GM23338 (cell line): Measurements from ENCODE around the gene DYNLRB1. TPM values are rescaled to one million over a fixed set of nuclear protein-coding genes. Genes with fewer than 3 reads are reported as not detected.

Source experiments
- ATAC-seq: fragments of 200-7000 bp; cut with Tn5 transposase; 3 replicates; pipeline ENCODE4 v1.9.1; 2020
- DNase-seq: peaks from one replicate; pipeline ENCODE4 v3.0.0-alpha.2; 2015; ENCODE audit warnings: low spot score
- H2AFZ ChIP-seq: fragments of 200-600 bp; sonication (generic); 2 replicates; pipeline ENCODE4 v1.8.0; 2016; ENCODE audit warnings: antibody characterized with exemption, mild to moderate bottlenecking, moderate library complexity
- H3F3A ChIP-seq: fragments of 200-600 bp; sonication (generic); replicated peaks from 2 replicates; pipeline ENCODE4 v1.8.0; 2017; ENCODE audit warnings: antibody characterized with exemption, mixed run types, low read depth
- H3K27ac ChIP-seq: fragments of 200-600 bp; sonication (generic); 2 replicates; pipeline ENCODE4 v1.6.1; 2016; ENCODE audit warnings: low read depth
- H3K27me3 ChIP-seq: fragments of 200-600 bp; sonication (generic); 2 replicates; pipeline ENCODE4 v1.8.0; 2016; ENCODE audit warnings: mild to moderate bottlenecking, mixed run types, moderate library complexity; ENCODE audit not compliant: insufficient read depth
- H3K36me3 ChIP-seq: fragments of 200-600 bp; sonication (generic); 2 replicates; pipeline ENCODE4 v1.8.0; 2016; ENCODE audit warnings: mild to moderate bottlenecking; ENCODE audit not compliant: insufficient read depth
- H3K4me1 ChIP-seq: fragments of 200-600 bp; sonication (generic); 2 replicates; pipeline ENCODE4 v1.8.0; 2016; ENCODE audit warnings: mild to moderate bottlenecking, moderate library complexity; ENCODE audit not compliant: insufficient read depth
- H3K4me2 ChIP-seq: fragments of 200-600 bp; sonication (generic); 2 replicates; pipeline ENCODE4 v1.7.1; 2017; ENCODE audit warnings: mixed run types
- H3K4me3 ChIP-seq: fragments of 200-600 bp; sonication (generic); 2 replicates; pipeline ENCODE4 v1.6.1; 2016; ENCODE audit warnings: mixed run types
- H3K79me2 ChIP-seq: fragments of 200-600 bp; sonication (generic); replicated peaks from 2 replicates; pipeline ENCODE4 v1.8.0; 2017; ENCODE audit warnings: mild to moderate bottlenecking; ENCODE audit not compliant: insufficient read depth
- H3K9me2 ChIP-seq: fragments of 200-600 bp; sonication (generic); 2 replicates; pipeline ENCODE4 v1.8.0; 2017; ENCODE audit not compliant: insufficient read depth
- H4K20me1 ChIP-seq: fragments of 200-600 bp; sonication (generic); replicated peaks from 2 replicates; pipeline ENCODE4 v1.8.0; 2017; ENCODE audit warnings: mild to moderate bottlenecking; ENCODE audit not compliant: insufficient read depth
- H3K27ac Mint-ChIP-seq: 2 replicates; pipeline ENCODE4 v1.8.0; 2020; ENCODE audit warnings: inconsistent platforms, mild to moderate bottlenecking, moderate library complexity, mixed read lengths
- H3K27me3 Mint-ChIP-seq: 3 replicates; pipeline ENCODE4 v1.8.0; 2022; ENCODE audit warnings: low read depth, mild to moderate bottlenecking, moderate library complexity, mixed read lengths, inconsistent platforms; ENCODE audit not compliant: insufficient read depth, poor library complexity
- H3K36me3 Mint-ChIP-seq: 3 replicates; pipeline ENCODE4 v1.8.0; 2021; ENCODE audit warnings: low read depth, mild to moderate bottlenecking, inconsistent platforms, moderate library complexity, mixed read lengths
- H3K4me1 Mint-ChIP-seq: 3 replicates; pipeline ENCODE4 v1.8.0; 2020; ENCODE audit warnings: mild to moderate bottlenecking, inconsistent platforms, mixed read lengths
- H3K4me3 Mint-ChIP-seq: 3 replicates; pipeline ENCODE4 v1.8.0; 2021; ENCODE audit warnings: moderate library complexity, mild to moderate bottlenecking, inconsistent platforms, mixed read lengths
- H3K9me3 Mint-ChIP-seq: 3 replicates; pipeline ENCODE4 v1.8.0; 2020; ENCODE audit warnings: moderate library complexity, mild to moderate bottlenecking, inconsistent platforms, mixed read lengths
- CTCF ChIP-seq, 2 experiments: fragments of 200-600 bp in 1 of 2; sonication (generic) in 1 of 2; conservative IDR thresholded peaks; 2 replicates each; pipeline versions ENCODE4 v1.5.1 to v1.6.1; 2016 to 2017; ENCODE audit warnings: antibody characterized with exemption in 2 of 2, low read depth in 2 of 2, mild to moderate bottlenecking in 2 of 2, moderate library complexity in 1 of 2
- JUNB ChIP-seq: IDR thresholded peaks from one replicate; pipeline ENCODE4 v1.6.1; 2016; ENCODE audit warnings: antibody characterized with exemption; ENCODE audit not compliant: unreplicated experiment
- ZNF331 ChIP-seq: fragments of 250-450 bp; sonication (Bioruptor Pico); IDR thresholded peaks from 2 replicates; pipeline ENCODE4 v1.5.0; 2020; ENCODE audit warnings: low read depth, mild to moderate bottlenecking, moderate library complexity
- polyA plus RNA-seq: library from polyadenylated mRNA; unstranded; fragments of >200 nt; fragmentation: Nextera tagmentation; extraction: Ambion mirVana; gene quantifications from 2 replicates; pipeline ENCODE4 v1.2.1, GENCODE V29; 2016
- total RNA-seq: library from RNA; depleted of rRNA; stranded (reverse); fragments of >200 nt; shearing (Covaris generic); gene quantifications from 2 replicates; pipeline ENCODE4 v1.2.3, GENCODE V29; 2014
- TF ChIP-seq, protein P1 (sequence below): fragments of 250-450 bp; sonication (Bioruptor Pico); IDR thresholded peaks from 2 replicates; pipeline ENCODE4 v1.5.0; 2020; ENCODE audit warnings: mild to moderate bottlenecking, moderate library complexity

DYNLRB1 gene
- total and polyA plus RNA-seq, 2 experiments from 2014 or later, result 107 to 376 TPM

DNA sequence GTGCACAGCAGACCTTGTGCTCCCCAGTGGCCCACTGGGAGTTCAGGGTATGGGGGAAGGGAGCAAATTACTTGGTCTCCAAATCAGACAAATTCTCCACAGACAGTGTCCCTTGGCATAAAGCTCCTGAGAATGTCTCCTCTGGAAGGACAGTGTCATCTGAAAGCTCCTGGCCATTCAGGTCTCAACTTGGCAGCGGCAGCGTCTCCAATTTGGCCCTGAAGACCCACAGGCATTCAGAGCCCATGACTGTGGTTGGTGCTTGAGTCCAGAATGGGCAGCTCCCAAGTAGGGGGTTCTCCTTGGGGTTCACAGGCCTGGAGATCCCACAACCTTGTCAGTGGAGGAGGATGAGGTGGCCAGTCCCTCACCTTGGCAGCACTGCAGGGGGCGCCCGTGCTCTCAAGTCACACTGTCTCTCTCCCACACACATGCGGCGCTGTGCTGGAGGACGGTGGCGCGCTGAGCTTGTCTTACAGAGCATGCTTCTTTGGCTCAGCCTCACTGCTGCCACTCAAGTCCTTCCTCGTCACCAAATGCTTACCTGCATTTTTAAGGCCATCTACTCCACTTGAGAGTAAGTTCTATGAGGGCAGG lies 20.7 kb downstream of the DYNLRB1 start:
- Histone ChIP-seq H3F3A (0 out of 2 replicates have a peak, but pooled peaks cover 4% of the 10 kb centered on the region), H4K20me1 (no peaks in the 10 kb centered on the region; the same call in 1 of the 2 replicates), H2AFZ (no peak overlapping the region), H3K4me2 (no peak overlapping the region), H3K9me2 (no peaks in the 10 kb centered on the region), H3K4me1 (no peaks in the 10 kb centered on the region), H3K36me3 (peaks cover 11% of the 10 kb centered on the region), H3K79me2 (no peaks in the 10 kb centered on the region), H3K27ac (no peak overlapping the region), H3K27me3 (no peaks in the 10 kb centered on the region), H3K4me3 (no peak overlapping the region)
- peak; percentile 80 for DNase-seq
- H3K9me3 Mint-ChIP-seq, result no peaks in the 10 kb centered on the region
- TF ChIP-seq CTCF (conservative IDR thresholded peaks at IDR 0.05; ENCODE audit: low read depth in 2 of 2), result peak; percentile 49 to 77
- no peak for TF ChIP-seq ZNF331 (CRISPR knock-in tag)
- TF ChIP-seq, protein P1, sequence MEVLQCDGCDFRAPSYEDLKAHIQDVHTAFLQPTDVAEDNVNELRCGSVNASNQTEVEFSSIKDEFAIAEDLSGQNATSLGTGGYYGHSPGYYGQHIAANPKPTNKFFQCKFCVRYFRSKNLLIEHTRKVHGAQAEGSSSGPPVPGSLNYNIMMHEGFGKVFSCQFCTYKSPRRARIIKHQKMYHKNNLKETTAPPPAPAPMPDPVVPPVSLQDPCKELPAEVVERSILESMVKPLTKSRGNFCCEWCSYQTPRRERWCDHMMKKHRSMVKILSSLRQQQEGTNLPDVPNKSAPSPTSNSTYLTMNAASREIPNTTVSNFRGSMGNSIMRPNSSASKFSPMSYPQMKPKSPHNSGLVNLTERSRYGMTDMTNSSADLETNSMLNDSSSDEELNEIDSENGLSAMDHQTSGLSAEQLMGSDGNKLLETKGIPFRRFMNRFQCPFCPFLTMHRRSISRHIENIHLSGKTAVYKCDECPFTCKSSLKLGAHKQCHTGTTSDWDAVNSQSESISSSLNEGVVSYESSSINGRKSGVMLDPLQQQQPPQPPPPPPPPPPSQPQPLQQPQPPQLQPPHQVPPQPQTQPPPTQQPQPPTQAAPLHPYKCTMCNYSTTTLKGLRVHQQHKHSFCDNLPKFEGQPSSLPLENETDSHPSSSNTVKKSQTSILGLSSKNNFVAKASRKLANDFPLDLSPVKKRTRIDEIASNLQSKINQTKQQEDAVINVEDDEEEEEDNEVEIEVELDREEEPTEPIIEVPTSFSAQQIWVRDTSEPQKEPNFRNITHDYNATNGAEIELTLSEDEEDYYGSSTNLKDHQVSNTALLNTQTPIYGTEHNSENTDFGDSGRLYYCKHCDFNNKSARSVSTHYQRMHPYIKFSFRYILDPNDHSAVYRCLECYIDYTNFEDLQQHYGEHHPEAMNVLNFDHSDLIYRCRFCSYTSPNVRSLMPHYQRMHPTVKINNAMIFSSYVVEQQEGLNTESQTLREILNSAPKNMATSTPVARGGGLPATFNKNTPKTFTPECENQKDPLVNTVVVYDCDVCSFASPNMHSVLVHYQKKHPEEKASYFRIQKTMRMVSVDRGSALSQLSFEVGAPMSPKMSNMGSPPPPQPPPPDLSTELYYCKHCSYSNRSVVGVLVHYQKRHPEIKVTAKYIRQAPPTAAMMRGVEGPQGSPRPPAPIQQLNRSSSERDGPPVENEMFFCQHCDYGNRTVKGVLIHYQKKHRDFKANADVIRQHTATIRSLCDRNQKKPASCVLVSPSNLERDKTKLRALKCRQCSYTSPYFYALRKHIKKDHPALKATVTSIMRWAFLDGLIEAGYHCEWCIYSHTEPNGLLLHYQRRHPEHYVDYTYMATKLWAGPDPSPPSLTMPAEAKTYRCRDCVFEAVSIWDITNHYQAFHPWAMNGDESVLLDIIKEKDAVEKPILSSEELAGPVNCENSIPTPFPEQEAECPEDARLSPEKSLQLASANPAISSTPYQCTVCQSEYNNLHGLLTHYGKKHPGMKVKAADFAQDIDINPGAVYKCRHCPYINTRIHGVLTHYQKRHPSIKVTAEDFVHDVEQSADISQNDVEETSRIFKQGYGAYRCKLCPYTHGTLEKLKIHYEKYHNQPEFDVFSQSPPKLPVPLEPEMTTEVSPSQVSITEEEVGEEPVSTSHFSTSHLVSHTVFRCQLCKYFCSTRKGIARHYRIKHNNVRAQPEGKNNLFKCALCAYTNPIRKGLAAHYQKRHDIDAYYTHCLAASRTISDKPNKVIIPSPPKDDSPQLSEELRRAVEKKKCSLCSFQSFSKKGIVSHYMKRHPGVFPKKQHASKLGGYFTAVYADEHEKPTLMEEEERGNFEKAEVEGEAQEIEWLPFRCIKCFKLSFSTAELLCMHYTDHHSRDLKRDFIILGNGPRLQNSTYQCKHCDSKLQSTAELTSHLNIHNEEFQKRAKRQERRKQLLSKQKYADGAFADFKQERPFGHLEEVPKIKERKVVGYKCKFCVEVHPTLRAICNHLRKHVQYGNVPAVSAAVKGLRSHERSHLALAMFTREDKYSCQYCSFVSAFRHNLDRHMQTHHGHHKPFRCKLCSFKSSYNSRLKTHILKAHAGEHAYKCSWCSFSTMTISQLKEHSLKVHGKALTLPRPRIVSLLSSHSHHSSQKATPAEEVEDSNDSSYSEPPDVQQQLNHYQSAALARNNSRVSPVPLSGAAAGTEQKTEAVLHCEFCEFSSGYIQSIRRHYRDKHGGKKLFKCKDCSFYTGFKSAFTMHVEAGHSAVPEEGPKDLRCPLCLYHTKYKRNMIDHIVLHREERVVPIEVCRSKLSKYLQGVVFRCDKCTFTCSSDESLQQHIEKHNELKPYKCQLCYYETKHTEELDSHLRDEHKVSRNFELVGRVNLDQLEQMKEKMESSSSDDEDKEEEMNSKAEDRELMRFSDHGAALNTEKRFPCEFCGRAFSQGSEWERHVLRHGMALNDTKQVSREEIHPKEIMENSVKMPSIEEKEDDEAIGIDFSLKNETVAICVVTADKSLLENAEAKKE (CRISPR knock-in tag), result no peak
- no peak for TF ChIP-seq JUNB
- peaks cover 45% of the 10 kb centered on the region for H3K36me3 Mint-ChIP-seq
- H3K4me1 Mint-ChIP-seq, result no peaks in the 10 kb centered on the region
- H3K27me3 Mint-ChIP-seq, result peaks cover 9% of the 10 kb centered on the region
- ATAC-seq, result peak; percentile 86
- H3K4me3 Mint-ChIP-seq, result no peak overlapping the region
- H3K27ac Mint-ChIP-seq, result no peak overlapping the region
